HCT116 (cell line): ENCODE data around the gene PNMT. TPM values are rescaled to one million over a fixed set of nuclear protein-coding genes. Genes with fewer than 3 reads are reported as not detected.

Source experiments
- ATAC-seq: fragments of 200-7000 bp; cut with Tn5 transposase; 2 replicates; pipeline ENCODE4 v1.9.1; 2020; ENCODE audit warnings: mild to moderate bottlenecking, moderate library complexity
- BruUV-seq: library from RNA; stranded (reverse); fragments of 400-500 nt; replicated peaks from 2 replicates; lab custom pipeline; 2021; lab: Mats Ljungman, UMichigan
- CTCF ChIA-PET: fragments of 300-600 bp; sonication (Branson Sonifier 250); formaldehyde crosslinking; loops from one replicate; lab custom pipeline; 2021; ENCODE audit warnings: antibody characterized with exemption; lab: Charles Lee
- POLR2A ChIA-PET: fragments of 300-600, 350-600 bp; sonication (Branson Sonifier 250); formaldehyde crosslinking; loops from one replicate; lab custom pipeline; 2021; ENCODE audit warnings: antibody characterized with exemption; lab: Charles Lee
- RAD21 ChIA-PET, 2 experiments: fragments of 300-600 bp; sonication (Branson Sonifier 250); formaldehyde crosslinking; loops; one replicate each; lab custom pipeline; 2023; ENCODE audit warnings: low total read pairs in 2 of 2; ENCODE audit not compliant: uncharacterized antibody in 2 of 2, unreplicated experiment in 2 of 2, low non-redundant PET in 1 of 2; lab: Charles Lee
- DNase-seq: peaks from one replicate; pipeline ENCODE4 v3.0.0-alpha.2; 2010; ENCODE audit warnings: low read depth, low spot score
- H2AFZ ChIP-seq: fragments of 200-600 bp; shearing (Covaris generic), sonication (generic); 2 replicates; pipeline ENCODE4 v1.6.1; 2017; ENCODE audit warnings: low read depth, mixed run types, mixed read lengths, antibody characterized with exemption, low read length; ENCODE audit not compliant: poor library complexity, severe bottlenecking
- H3K27ac ChIP-seq: 2 replicates; pipeline ENCODE4 v1.5.1; 2012; ENCODE audit warnings: low read depth, low read length
- H3K27me3 ChIP-seq: fragments of 200-600 bp; sonication (generic); 2 replicates; pipeline ENCODE4 v1.6.1; 2016; ENCODE audit warnings: mixed run types, low read length, mixed read lengths; ENCODE audit not compliant: insufficient read depth
- H3K36me3 ChIP-seq, 2 experiments: fragments of 200-500 bp in 1 of 2; fragments of 200-600 bp in 1 of 2; sonication (Bioruptor generic) in 1 of 2; sonication (generic) in 1 of 2; 2 replicates each; pipeline versions ENCODE4 v1.5.1 to v1.6.1; 2014 to 2016; ENCODE audit warnings: low read length in 2 of 2, inconsistent platforms in 1 of 2, mixed read lengths in 1 of 2, mixed run types in 1 of 2; ENCODE audit not compliant: insufficient read depth in 2 of 2, control insufficient read depth in 1 of 2
- H3K4me1 ChIP-seq, 2 experiments: fragments of 200-600 bp in 1 of 2; sonication (generic) in 1 of 2; 2 replicates each; pipeline versions ENCODE4 v1.5.1 to v1.6.1; 2012 to 2017; ENCODE audit warnings: low read length in 2 of 2, inconsistent platforms in 1 of 2, mild to moderate bottlenecking in 1 of 2, mixed read lengths in 1 of 2, mixed run types in 1 of 2, moderate library complexity in 1 of 2; ENCODE audit not compliant: insufficient read depth in 2 of 2, control insufficient read depth in 1 of 2
- H3K4me2 ChIP-seq: fragments of 200-600 bp; sonication (generic); 2 replicates; pipeline ENCODE4 v1.6.1; 2017; ENCODE audit warnings: mixed run types, low read length, mixed read lengths
- H3K4me3 ChIP-seq, 2 experiments: fragments of 200-600 bp in 1 of 2; sonication (generic) in 1 of 2; replicated peaks in 1 of 2; 2 replicates each; pipeline ENCODE4 v1.5.1; 2011 to 2016; ENCODE audit warnings: low read length in 2 of 2, control low read depth in 1 of 2, low read depth in 1 of 2, mild to moderate bottlenecking in 1 of 2, mixed read lengths in 1 of 2, mixed run types in 1 of 2
- H3K79me2 ChIP-seq: fragments of 200-600 bp; sonication (generic); 2 replicates; pipeline ENCODE4 v1.6.1; 2017; ENCODE audit warnings: mild to moderate bottlenecking, mixed run types, low read length, moderate library complexity, mixed read lengths; ENCODE audit not compliant: insufficient read depth
- H3K9ac ChIP-seq: fragments of 200-600 bp; sonication (generic); 2 replicates; pipeline ENCODE4 v1.6.1; 2016; ENCODE audit warnings: low read length, mixed read lengths
- H3K9me2 ChIP-seq: fragments of 200-600 bp; sonication (generic), shearing (Covaris generic); 2 replicates; pipeline ENCODE4 v1.6.1; 2017; ENCODE audit warnings: mixed run types, mild to moderate bottlenecking, moderate library complexity; ENCODE audit not compliant: insufficient read depth
- H3K9me3 ChIP-seq, 2 experiments: fragments of 200-500 bp in 1 of 2; fragments of 200-600 bp in 1 of 2; sonication (Bioruptor generic) in 1 of 2; sonication (generic) in 1 of 2; 2 replicates each; pipeline ENCODE4 v1.6.1; 2014 to 2017; ENCODE audit warnings: low read length in 2 of 2, mixed read lengths in 2 of 2, inconsistent platforms in 1 of 2, low read depth in 1 of 2, mild to moderate bottlenecking in 1 of 2, mixed run types in 1 of 2, moderate library complexity in 1 of 2; ENCODE audit not compliant: control insufficient read depth in 1 of 2, insufficient read depth in 1 of 2
- H4K20me1 ChIP-seq: fragments of 200-600 bp; sonication (generic), shearing (Covaris generic); 2 replicates; pipeline ENCODE4 v1.6.1; 2017; ENCODE audit warnings: mixed run types, mild to moderate bottlenecking, moderate library complexity; ENCODE audit not compliant: insufficient read depth
- ATF3 ChIP-seq: IDR thresholded peaks from 2 replicates; pipeline ENCODE4 v1.6.1; 2012
- CTCF ChIP-seq, 3 experiments: fragments of 200-600 bp in 1 of 3; sonication (generic) in 1 of 3; IDR thresholded peaks in 2 of 3; conservative IDR thresholded peaks in 1 of 3; 2 replicates each; pipeline ENCODE4 v1.5.1; 2012 to 2017; ENCODE audit warnings: low read depth in 2 of 3, low read length in 2 of 3, antibody characterized with exemption in 1 of 3, borderline replicate concordance in 1 of 3, control low read depth in 1 of 3, mild to moderate bottlenecking in 1 of 3, mixed read lengths in 1 of 3, mixed run types in 1 of 3, moderate library complexity in 1 of 3; ENCODE audit not compliant: insufficient read depth in 1 of 3
- ELF1 ChIP-seq: IDR thresholded peaks from 2 replicates; pipeline ENCODE4 v1.6.1; 2012; ENCODE audit warnings: low read depth, borderline replicate concordance
- EZH2 ChIP-seq: fragments of 200-600 bp; sonication (generic); IDR thresholded peaks from 2 replicates; pipeline ENCODE4 v1.6.1; 2017; ENCODE audit warnings: antibody characterized with exemption, mixed run types
- FOSL1 ChIP-seq: IDR thresholded peaks from 2 replicates; pipeline ENCODE4 v1.6.1; 2012; ENCODE audit warnings: low read depth
- JUND ChIP-seq: IDR thresholded peaks from 2 replicates; pipeline ENCODE4 v1.6.1; 2012
- RAD21 ChIP-seq: IDR thresholded peaks from 2 replicates; pipeline ENCODE4 v1.6.1; 2012; ENCODE audit warnings: low read depth, mild to moderate bottlenecking
- SIN3A ChIP-seq: IDR thresholded peaks from 2 replicates; pipeline ENCODE4 v1.6.1; 2012; ENCODE audit warnings: low read depth
- TCF7L2 ChIP-seq: IDR thresholded peaks from 2 replicates; pipeline ENCODE4 v1.7.0; 2011; ENCODE audit warnings: borderline replicate concordance, inconsistent platforms; ENCODE audit not compliant: insufficient read depth, insufficient read length; ENCODE audit errors: extremely low read depth
- ZBTB33 ChIP-seq: IDR thresholded peaks from 2 replicates; pipeline ENCODE4 v1.6.1; 2011; ENCODE audit warnings: mild to moderate bottlenecking, low read length, moderate library complexity; ENCODE audit not compliant: insufficient replicate concordance; ENCODE audit errors: extremely low read depth
- ZFX ChIP-seq: fragments of 450-650 bp; IDR thresholded peaks from 2 replicates; pipeline ENCODE4 v1.6.1; 2017
- ZNF274 ChIP-seq: fragments of 200-500 bp; sonication (Bioruptor generic); IDR thresholded peaks from 2 replicates; pipeline ENCODE4 v1.6.1; 2014; ENCODE audit warnings: mild to moderate bottlenecking, low read depth, low read length, inconsistent platforms
- intact Hi-C: fragments of 100-400 bp; cut with micrococcal nuclease; formaldehyde crosslinking; loops from 2 replicates; pipeline ENCODE4 v1.10.0; 2022
- total RNA-seq: library from RNA; stranded (reverse); gene quantifications from one replicate; pipeline ENCODE4 v1.2.1, GENCODE V29; 2021; ENCODE audit not compliant: unreplicated experiment
- TF ChIP-seq, protein P1 (sequence below): IDR thresholded peaks from 2 replicates; pipeline ENCODE4 v1.6.1; 2012; ENCODE audit warnings: low read depth
- TF ChIP-seq, protein P2 (sequence below): IDR thresholded peaks from 2 replicates; pipeline ENCODE4 v1.6.1; 2012

The PNMT gene
- total RNA-seq, 1 experiment from 2014 or later = not detected

DNA sequence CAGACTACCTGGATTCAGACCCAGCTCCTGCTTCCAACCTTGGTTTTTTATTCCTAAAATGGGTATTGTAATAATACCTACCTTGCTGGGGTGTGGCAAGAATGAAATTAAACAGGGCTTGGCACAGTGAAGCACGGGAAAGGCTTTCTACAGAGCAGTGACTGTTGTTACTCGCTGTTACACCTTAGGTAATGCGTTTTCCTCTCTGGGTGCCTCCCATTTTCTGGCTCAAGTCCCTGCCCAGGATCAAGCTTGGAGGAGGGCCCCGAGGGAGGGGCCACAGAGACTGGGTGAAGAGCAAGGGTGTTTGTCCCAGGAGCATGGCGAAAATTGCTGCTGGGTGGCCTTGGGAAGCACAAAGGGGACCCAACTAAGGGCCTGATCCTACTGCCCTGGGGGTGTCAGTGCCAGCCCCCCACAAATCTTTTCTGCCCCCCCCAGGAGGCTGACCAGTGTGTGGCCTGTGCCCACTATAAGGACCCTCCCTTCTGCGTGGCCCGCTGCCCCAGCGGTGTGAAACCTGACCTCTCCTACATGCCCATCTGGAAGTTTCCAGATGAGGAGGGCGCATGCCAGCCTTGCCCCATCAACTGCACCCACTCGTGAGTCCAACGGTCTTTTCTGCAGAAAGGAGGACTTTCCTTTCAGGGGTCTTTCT lies 48.8 kb downstream of the PNMT start:
- Histone ChIP-seq H4K20me1 (no peaks in the 10 kb centered on the region), H3K4me2 (no peak overlapping the region), H3K9me3 (no peaks in the 10 kb centered on the region), H3K4me1 (no peaks in the 10 kb centered on the region)
- DNase-seq = no peak
- no peak for TF ChIP-seq SIN3A
- TF ChIP-seq ATF3 = no peak
- no peak for TF ChIP-seq JUND
- TF ChIP-seq, protein P1, sequence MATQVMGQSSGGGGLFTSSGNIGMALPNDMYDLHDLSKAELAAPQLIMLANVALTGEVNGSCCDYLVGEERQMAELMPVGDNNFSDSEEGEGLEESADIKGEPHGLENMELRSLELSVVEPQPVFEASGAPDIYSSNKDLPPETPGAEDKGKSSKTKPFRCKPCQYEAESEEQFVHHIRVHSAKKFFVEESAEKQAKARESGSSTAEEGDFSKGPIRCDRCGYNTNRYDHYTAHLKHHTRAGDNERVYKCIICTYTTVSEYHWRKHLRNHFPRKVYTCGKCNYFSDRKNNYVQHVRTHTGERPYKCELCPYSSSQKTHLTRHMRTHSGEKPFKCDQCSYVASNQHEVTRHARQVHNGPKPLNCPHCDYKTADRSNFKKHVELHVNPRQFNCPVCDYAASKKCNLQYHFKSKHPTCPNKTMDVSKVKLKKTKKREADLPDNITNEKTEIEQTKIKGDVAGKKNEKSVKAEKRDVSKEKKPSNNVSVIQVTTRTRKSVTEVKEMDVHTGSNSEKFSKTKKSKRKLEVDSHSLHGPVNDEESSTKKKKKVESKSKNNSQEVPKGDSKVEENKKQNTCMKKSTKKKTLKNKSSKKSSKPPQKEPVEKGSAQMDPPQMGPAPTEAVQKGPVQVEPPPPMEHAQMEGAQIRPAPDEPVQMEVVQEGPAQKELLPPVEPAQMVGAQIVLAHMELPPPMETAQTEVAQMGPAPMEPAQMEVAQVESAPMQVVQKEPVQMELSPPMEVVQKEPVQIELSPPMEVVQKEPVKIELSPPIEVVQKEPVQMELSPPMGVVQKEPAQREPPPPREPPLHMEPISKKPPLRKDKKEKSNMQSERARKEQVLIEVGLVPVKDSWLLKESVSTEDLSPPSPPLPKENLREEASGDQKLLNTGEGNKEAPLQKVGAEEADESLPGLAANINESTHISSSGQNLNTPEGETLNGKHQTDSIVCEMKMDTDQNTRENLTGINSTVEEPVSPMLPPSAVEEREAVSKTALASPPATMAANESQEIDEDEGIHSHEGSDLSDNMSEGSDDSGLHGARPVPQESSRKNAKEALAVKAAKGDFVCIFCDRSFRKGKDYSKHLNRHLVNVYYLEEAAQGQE = no peak
- no peak for TF ChIP-seq ZFX
- TF ChIP-seq FOSL1 = no peak
- no peak for TF ChIP-seq RAD21
- no peak for TF ChIP-seq ZBTB33
- TF ChIP-seq, protein P2, sequence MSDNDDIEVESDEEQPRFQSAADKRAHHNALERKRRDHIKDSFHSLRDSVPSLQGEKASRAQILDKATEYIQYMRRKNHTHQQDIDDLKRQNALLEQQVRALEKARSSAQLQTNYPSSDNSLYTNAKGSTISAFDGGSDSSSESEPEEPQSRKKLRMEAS = no peak
- no peak for TF ChIP-seq ZNF274
- TF ChIP-seq CTCF (IDR thresholded peaks at IDR 0.05 in 2 of 3, conservative IDR thresholded peaks at IDR 0.05 in 1 of 3; ENCODE audit: borderline replicate concordance in 1 of 3, insufficient read depth in 1 of 3, low read depth in 2 of 3, low read length in 2 of 3) = no peak
- TF ChIP-seq EZH2 = no peak
- no peak for TF ChIP-seq ELF1
- TF ChIP-seq TCF7L2 = no peak
- TF ChIP-seq, all 23 proteins: peak for 0
- no peak overlapping the region for H3K4me3 ChIP-seq
- H3K9me2 ChIP-seq = no peaks in the 10 kb centered on the region
- no peak for ATAC-seq
- POLR2A ChIA-PET = no interaction called here
- CTCF ChIA-PET = no interaction called here
- RAD21 ChIA-PET = no interaction called here
- intact Hi-C loops = no loop called here
- no peaks in the 10 kb centered on the region for H3K79me2 ChIP-seq
- no peak overlapping the region for H3K9ac ChIP-seq
- H3K27me3 ChIP-seq = no peaks in the 10 kb centered on the region
- no peak overlapping the region for H2AFZ ChIP-seq
- 0 out of 2 replicates have a peak overlapping the region, but pooled peaks have one; percentile 22 for H3K27ac ChIP-seq
- no TSS peak for BruUV-seq
- H3K36me3 ChIP-seq = peaks cover 0 to 20% of the 10 kb centered on the region in 2 experiments; a peak in 3 of 4 replicates
